HG03095 (cell line): ENCODE measurements around the gene CDK19.
"Not testable (repeated sequence)": the region's sequence is repeated elsewhere in the genome, so short reads cannot be mapped to it uniquely, and the experiment has no call there.

ENCODE experiments used
- ATAC-seq: cut with Tn5 transposase; IDR thresholded peaks from one replicate; pipeline ENCODE4 v1.9.1; 2021; ENCODE audit warnings: moderate library complexity; ENCODE audit not compliant: unreplicated experiment

CDK19 gene

GRCh38 chr6:110760589-110760988 lies 54.7 kb downstream of the CDK19 start:
- no peak for ATAC-seq

GRCh38 chr6:110760098-110760497 lies 55.2 kb downstream of the CDK19 start:
- not testable (repeated sequence) for ATAC-seq

GRCh38 chr6:110757926-110758325 lies 57.3 kb downstream of the CDK19 start:
- no peak for ATAC-seq

GRCh38 chr6:110756817-110757216 lies 58.5 kb downstream of the CDK19 start:
- ATAC-seq = no peak

- no peak for ATAC-seq
Observed at GRCh38 chr6:110755411-110755834, 59.8 kb downstream of the CDK19 start.

- ATAC-seq = not testable (repeated sequence)
Observed at GRCh38 chr6:110753936-110754668, 61.2 kb downstream of the CDK19 start.

GRCh38 chr6:110748453-110748852 lies 66.8 kb downstream of the CDK19 start:
- no peak for ATAC-seq

- no peak for ATAC-seq
Observed at GRCh38 chr6:110746680-110747079, 68.6 kb downstream of the CDK19 start.

GRCh38 chr6:110744991-110745390 lies 70.3 kb downstream of the CDK19 start:
- ATAC-seq = no peak

GRCh38 chr6:110742552-110742951 lies 72.7 kb downstream of the CDK19 start:
- ATAC-seq = not testable (repeated sequence)

GRCh38 chr6:110741517-110741916 lies 73.8 kb downstream of the CDK19 start:
- ATAC-seq = no peak

GRCh38 chr6:110738899-110739365 lies 76.3 kb downstream of the CDK19 start:
- ATAC-seq = peak; percentile 57

GRCh38 chr6:110735666-110736065 lies 79.6 kb downstream of the CDK19 start:
- ATAC-seq = no peak

- no peak for ATAC-seq
Observed at GRCh38 chr6:110731898-110732297, 83.4 kb downstream of the CDK19 start.

GRCh38 chr6:110731196-110731595 lies 84.1 kb downstream of the CDK19 start:
- ATAC-seq = no peak

- ATAC-seq = peak; percentile 73
Observed at GRCh38 chr6:110728501-110728900, 86.8 kb downstream of the CDK19 start.

- ATAC-seq = no peak
Observed at GRCh38 chr6:110723017-110723416, 92.3 kb downstream of the CDK19 start.

GRCh38 chr6:110720066-110720465 lies 95.2 kb downstream of the CDK19 start:
- no peak for ATAC-seq

GRCh38 chr6:110719601-110720000 lies 95.7 kb downstream of the CDK19 start:
- not testable (repeated sequence) for ATAC-seq

GRCh38 chr6:110714143-110714542 lies 101.1 kb downstream of the CDK19 start:
- ATAC-seq = no peak

GRCh38 chr6:110712238-110712637 lies 103.0 kb downstream of the CDK19 start:
- ATAC-seq = no peak

- no peak for ATAC-seq
Observed at GRCh38 chr6:110710115-110710514, 105.2 kb downstream of the CDK19 start.
